Stimulated activated CD4-positive, alpha-beta T cell treated with anti-CD3 and anti-CD28 coated beads, Interleukin-15, amount 100 ng/mL, for 48 hours (primary cell): ENCODE data around the gene GPR55.
A peak's percentile ranks its signal among the peaks of the same experiment; 100 is the strongest.
"Not testable (repeated sequence)": the region's sequence is repeated elsewhere in the genome, so short reads cannot be mapped to it uniquely, and the experiment has no call there.

Experiments used
- DNase-seq, 2 donors: peaks; one replicate each; pipeline ENCODE4 v3.0.0-alpha.2; 2020; ENCODE audit warnings: low read depth in 2 of 2

Gene GPR55

DNA sequence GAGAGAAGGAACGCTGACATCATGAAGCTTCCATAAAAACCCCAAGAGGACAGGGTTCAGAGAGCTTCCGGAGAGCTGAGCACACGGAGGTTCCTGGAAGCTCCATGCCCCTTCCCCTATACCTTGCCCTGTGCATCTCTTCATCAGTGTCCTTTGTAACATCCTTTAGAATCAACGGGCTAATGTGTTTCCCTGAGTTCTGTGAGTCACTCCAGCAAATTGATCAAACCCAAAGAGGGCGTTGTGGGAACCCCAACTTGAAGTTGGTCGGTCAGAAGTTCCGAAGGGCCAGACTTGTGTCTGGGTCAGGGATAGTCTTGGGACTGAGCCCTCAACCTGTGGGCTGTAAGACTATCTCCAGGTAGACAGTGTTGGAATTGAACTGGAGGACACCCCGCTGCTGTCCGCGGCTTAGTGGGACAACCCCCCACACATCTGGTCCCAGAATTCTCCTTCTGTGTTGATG lies 25.9 kb upstream of the GPR55 start:
- no peak for DNase-seq

DNA sequence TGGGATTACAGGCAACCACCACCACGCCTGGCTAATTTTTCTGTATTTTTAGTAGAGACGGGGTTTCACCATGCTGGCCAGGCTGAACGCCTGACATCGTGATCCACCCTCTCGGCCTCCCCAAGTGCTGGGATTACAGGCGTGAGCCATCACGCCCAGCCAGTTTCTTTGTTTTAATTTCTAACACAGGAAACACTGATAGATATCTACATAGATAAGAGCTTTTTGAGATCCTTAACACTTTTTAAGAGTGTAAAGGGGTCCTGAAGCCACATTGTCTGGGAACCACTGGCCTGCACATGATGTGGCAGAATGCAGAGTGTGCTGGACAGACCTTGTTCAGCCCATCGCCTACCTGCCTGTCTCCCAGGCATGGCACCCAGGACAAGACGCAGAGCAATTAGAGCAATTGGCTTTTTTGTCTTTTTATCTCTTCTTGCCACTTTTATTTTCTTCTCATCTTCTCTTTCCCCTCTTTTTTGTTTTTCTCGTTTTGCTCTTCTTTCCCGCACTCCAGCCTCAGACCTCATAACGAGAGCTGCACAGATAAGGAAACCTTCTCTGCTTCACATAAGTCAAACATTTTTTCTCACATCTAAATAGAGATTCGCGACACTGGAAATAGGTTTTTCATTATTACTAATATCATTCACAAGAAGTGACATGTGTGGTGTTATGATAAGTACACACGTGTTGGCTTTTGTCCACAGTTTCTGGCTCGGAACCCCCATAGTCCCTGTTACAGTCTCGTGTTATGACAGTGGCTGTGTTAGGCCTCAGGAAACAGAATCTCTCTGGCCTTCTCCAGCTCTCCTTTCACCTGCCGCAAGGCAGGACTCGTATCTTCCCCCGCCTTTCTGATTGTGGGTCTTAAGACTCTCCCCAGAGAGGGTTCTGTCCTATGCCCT lies 25.2 kb upstream of the GPR55 start:
- DNase-seq, result no peak

DNA sequence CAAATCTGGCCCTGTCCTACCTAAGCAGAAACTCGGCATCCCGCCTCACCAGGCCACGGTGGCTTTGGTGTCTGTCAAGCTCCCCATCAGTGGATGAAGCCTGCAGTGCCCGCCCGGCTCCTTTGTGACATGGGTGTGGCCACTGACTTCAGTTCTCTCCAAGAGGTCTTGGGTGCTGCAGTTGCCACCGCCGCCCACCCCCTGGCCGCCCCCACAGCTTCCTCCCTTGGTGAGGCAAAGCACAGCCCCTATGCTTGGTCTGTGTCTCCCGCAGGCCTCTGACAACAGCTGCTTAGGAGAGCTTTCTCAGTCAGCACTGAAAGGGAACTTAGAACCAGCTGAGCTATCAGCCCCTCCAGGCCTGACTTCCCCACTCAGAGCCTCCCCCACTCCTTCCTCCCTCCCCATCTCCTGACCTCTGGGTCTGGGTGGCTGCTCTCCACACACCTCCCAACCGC lies 22.9 kb upstream of the GPR55 start:
- DNase-seq, result no peak

DNA sequence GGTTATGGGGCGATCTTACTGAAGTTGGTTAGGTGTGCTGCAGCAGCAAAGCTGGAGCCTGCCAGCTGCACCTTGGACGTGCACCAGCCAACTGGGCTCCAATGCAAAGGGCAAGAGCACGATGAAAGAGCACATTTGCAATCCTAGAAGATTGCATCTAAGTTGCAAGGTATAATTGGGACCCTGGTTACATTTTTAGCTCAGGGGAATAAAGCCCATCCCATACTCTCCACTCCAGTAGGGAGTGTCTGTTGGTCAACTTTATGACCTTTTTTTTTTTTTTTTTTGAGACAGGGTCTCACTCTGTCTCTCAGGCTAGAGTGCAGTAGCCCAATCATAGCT lies 22.2 kb upstream of the GPR55 start:
- no peak for DNase-seq

DNA sequence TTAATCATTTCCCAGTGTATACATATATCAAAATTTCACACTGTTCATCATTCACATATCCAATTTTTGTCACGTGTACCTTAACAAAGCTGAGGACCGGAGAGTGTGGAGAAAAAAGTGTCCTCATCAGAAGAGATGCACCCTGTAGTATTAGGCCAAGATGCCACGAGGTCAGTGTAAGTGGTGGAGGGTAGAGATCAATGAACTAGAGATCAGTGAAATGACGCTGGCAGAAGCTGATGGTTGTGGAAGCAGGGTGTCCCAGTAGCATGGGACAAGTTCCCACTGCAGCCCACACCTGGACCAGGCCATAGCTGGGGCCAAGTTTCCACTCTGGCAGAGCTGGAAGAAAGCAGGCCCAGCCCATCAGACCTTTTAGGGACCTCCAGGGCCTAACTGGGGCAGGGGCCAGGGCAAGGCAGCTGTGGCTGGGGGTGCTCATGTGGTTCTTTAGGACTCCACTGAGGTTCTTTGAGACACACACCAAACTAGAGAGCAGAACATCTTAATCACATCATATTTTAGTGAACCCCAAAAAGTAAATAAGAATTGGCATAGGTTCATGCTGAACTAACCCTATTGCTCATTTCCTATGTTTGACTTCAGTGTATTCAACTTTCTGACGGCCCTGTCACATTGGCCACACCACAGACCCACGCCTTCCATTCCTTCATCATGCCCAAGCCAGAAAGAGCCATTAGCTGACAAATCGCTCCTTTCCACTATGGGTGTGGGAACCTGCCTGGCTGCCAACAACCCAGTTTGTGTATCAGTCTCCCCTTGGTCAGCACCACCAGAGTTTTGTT lies 21.6 kb upstream of the GPR55 start:
- no peak for DNase-seq

DNA sequence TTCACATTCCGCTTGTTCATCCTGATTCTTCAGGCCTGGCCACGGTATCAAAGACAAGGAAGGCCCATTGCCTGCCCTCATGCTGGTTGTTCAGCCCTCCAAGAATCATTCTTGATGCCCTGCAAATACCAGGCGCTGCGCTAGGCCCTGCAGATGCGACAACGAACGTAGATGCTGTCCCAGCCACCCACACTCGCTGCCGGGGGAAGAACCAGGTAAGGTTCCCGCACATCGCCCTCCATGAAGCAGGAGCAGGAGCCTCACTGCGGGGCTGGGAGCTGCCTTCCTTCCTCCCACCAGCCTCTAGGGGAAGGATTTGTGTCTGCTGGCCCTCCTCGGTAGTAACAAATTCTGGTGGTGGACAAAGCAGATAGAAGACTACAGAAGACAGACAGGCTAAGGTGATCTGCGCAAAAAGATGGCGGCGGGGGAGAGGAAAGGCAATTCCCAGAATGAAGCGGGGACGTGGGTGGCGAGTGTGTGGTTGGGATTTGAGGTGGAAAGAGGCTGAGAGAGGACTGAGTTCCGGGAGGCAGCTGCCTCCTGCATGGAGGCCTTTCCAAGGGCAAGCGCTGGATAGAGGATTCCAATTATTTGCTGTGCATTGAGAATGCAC lies 19.8 kb upstream of the GPR55 start:
- DNase-seq, result no peak

DNA sequence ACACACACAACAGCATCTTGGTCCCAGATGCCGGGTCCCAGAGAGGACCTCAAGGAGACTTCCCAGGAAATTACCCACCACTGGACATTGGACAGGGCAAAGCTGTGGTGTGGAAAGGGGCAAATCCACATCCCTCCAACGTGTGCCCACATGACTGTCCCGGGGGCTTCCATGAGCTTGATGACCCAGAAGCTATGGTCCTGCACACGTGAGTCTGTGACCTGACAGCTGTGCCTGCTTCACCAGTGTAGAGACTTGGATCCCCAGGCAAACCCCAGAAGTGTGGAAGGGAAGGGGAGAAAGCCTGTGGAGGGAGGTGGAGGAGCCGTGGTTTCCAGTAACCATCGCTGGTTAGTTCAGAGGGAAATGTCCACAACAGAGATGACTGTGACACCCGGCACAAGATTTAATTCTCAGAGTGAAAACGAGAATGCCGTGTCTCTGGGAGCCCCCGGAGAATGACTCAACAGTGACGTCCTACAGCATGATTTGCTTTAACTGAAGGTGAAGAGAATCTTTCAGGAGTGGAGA lies 19.1 kb upstream of the GPR55 start:
- peak; percentile 48 to 54 for DNase-seq

DNA sequence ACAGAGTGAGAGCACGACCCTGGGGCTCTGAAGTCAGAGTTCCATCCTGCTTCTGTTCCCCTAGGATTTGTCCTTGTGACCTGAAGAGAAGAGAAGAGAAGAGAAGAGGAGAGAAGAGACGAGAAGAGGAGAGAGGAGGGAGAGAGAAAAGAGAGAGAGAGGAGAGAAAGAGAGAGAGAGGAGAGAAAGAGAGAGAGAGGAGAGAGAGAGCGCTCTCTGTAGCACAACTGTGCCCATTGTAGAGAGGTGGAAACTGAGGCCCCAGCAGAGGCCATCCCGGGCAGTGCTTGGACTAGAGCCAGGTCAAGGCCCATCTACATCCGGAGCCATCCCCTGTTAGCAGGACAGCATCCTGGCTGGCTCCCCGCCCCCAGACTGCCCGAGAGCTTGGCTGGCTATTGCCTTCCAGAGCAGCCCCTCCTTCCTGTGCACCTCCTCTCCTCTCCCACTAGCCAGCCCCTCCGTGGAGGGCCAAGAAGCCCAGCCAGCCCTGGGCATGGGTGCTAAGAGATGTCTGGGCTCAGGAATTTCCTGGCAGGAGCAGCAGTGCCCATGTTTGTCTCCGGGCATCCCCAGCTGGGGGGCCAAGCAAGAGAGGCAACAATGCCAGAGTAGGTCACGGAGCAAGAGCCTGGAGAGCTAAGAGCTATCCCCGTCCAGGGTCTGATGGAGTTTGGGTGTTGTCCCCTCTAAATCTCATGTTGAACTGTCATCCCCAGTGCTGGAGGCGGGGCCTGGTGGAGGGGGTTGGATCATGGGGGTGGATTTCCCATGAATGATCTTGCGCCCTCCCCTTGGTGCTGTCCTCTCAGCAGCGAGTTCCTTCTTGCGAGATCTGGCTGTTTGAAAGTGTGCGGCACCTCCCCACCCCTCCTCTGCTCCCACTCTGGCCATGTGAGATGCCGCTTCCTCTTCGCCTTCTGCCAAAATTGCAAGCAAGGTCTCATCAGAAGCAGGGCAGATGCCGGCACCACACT lies 18.2 kb upstream of the GPR55 start:
- DNase-seq, result no peak

DNA sequence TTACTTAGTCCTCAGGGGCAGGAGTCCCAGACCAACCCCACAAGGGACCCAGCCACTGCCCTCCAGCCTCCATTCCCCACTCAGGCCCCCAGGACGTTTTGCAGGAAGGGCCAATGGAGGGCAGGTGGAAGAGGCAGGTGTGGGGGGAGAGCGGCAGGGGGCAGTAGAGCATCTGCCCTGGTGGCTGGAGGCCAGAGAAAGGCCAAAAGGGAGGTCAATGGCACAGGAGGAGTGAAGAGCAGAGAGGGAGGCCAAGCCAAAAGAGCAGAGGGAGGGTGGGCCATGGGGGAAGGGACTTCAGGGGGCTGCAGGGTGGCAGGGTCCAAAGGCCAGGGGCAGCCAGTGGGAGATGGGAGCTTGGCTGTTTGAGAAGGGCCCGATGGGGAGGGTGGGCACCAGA lies 17.3 kb upstream of the GPR55 start:
- DNase-seq, result no peak

DNA sequence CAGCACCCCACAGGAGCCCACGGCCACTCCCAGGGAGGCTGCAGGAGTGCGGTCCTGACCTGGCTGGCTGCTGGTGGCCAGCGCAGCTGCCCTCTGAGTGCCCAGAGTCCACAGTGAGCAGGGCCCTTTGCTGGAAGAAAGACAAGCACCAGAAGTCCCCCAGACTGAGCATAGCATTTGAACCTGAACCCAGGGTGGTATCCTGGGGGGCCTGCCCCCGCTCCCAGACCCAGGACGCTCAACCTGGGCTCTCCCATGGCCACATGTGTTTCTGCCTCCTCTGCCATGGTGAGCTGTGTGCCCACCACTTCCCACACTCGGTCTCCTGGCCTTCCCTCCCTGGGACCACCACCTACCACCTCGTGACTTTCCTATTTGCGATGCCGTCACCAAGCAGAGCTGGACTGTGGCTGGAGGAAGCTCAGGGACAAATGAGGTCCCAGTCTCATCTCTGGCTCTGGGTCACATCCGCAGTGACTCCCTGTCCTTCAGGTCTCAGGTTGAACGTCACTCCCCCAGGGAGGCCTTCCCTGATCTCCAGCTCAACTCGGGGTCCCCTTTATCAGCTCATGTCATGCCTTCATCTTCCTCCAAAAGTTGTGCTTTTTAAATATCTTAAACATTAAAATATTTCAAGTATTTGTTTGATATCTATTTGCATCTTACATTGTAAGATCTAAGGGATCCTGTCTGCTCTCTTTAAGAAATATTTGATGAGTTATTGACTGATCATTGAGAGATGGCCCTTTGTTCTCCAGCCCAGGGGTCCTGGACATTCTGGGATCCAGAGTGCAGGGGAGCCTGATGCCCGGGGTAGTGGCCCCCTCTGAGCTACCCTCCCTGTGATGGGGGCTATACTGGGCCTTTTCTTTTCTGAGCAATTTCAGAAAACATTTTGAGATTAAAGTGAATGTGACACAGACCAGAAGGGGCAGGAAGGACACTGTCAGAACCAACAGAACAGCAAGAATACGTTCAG lies 16.4 kb upstream of the GPR55 start:
- no peak for DNase-seq

DNA sequence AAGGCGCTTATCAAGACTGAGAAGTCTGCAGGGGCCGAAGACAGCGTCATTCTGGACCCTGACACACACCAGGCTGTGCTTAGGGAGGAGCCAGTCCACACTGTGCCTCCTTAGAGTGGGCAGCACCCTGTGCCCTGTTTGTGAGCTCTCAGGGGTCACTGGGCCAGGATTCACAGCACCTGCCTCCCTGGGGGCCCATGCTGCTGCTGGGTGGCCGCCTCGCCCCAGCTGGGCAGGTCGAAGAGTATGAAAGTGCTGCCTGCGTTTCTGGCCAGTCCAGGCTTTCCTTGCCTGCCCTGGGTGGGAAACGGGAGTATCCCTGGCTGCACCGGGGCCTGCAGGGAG lies 15.4 kb upstream of the GPR55 start:
- DNase-seq, result no peak

DNA sequence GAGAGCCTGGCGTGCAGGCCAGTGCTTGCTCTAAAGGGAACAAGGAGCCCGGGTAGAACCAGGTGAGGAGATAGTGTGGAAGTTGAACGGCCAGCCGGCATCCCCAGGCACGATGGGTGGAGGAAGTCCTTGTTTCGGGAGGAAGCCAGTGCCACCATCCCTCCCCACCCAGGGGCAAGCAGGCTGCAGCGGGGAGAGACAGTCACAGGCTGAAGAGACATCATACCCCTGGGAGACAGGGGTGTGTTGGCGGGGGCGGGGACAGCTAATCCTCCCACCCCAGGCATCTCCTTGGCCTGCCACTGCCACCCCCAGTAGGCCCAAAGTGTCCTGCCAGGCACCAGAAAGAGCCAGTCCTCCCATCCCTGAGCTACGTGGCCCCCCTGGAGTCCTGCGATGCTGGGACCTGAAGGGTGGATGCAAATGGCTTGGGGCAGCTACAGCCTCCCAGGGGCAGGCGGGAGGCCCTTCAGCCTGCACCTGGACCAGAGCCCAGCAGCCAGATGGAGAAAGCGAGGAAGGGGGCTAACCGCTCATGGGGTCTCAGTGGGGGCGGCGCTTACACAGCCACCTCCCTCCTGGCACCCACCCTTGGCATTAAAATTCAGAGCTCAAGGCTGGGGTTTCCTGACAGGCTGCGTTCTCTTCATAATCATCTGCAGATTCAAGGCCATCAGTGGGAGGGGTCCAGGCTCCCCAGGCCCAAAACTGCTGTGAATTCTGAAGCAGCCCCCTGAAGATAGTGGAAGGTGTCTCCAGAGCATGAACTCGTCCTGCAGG lies 14.8 kb upstream of the GPR55 start:
- no peak for DNase-seq

DNA sequence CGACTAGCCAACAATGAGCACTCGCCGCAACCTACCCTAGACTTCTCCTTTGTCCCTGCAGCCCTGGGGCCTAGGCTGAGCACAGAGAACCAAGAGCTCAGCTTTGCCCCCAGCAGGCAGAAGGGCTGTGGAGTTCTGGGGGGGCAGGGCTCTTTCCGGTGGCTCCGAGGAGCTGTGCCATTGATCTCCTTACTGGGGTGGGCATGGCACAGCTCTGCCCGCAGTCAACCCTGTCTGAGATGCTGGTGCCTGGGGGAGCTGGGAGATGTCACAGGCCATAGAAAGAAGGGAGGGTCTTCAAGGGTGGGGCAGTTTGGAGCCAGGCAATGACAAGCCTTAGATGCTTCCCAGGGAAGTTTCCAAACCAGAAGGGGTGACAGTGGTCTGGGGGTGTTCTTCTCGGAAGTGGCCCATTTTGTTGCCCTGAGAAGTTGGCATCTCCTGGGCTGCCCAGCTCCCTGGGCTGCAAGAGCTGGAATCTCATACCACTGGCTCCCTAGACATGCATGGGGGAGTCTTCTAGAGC lies 14.1 kb upstream of the GPR55 start:
- DNase-seq, result no peak

DNA sequence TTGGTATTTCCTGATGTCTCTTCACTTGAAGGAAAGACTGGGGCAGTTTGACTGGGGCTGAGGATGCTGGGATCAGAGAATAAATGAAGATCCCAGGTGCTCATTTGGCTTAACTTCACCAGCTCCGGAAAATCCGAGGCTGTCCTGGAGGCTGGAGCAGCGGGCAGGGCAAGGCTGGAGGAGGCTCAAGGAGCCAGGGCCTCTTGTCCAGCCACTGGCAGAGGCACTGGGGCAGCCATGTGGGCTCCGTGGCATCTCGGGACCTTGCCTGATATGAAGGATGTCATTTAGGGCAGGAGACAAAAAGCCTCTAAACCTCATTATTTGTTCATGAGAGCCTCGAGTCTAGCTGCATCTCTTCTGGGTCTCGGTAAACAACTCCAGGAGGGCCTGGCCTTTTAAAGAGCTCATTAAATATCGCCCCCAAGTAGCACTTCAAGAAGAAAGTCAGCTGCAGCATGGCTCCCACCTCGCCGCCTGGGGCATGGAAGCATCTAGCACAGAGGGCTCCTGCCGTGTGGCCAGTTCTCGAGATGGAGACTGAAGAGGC lies 13.5 kb upstream of the GPR55 start:
- no peak for DNase-seq

DNA sequence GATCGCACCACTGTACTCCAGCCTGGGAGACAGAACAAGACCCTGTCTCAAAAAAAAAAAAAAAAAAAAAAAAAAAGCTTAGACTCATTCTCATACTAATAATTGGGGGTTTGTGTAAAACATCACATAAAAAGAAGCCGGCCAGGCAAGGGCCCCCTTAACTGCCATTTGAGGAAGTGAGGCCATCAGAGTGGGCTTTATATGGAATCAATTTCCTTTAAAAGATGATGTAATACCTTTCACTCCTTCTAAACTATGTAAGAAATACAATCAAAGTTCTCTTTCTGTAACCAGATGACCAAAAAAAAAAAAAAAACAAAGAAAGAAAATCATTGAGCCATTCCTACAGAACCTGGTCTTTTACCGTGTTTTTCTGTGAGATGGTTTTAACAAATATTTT lies 13.1 kb upstream of the GPR55 start:
- no peak for DNase-seq

DNA sequence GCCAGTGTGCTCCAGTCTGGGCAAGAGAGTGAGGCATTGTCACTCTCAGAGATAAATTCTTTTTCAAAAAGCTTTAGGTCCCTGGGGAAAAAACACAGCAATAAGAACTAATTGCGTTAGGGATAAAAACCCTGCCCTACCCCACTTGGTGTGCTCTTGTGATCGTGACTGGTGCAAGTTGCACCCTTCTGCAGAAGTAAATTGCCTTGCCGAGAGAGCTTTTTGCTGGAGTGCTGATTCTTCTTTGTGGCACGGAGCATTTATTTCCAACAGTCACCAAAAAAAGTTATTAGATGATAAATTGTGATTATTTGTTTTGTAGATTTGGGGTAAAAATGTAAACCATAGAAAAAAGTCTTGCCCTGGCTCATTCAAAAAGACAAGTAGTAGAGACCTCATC lies 12.3 kb upstream of the GPR55 start:
- no peak for DNase-seq

DNA sequence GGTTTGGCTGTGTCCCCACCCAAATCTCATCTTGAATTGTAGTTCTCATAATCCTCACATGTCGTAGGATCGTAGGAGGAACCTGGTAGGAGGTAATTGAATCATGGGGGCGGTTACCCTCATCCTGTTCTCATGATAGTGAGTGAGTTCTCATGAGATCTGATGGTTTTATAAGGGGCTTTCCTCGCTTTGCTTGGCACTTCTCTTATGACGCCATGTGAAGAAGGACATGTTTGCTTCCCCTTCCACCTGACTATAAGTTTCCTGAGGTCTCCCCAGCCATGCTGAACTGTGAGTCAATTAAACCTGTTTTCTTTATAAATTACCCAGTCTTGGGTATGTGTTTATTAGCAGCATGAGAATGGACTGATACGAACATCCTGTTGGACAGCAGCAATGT lies 11.2 kb upstream of the GPR55 start:
- DNase-seq, result not testable (repeated sequence)

DNA sequence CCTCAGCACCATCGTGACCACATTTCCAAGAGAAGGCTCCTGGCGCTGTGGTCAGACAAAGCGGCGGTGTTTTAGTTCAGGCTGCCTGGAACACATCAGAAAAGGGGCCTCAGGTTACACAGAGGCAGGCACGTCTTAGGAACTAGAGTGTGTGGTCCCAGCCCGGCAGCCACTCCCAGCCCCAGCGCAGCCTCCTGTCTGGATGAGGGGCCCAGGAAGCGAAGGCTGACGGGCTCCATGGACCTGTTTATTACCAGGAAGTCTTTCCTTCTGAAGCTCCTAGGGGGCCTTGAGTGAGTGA lies 10.0 kb upstream of the GPR55 start:
- no peak for DNase-seq
